Epithelial cell of prostate (primary cell): Measurements from ENCODE around the gene LNX1.
"Not testable (repeated sequence)": the region's sequence is repeated elsewhere in the genome, so short reads cannot be mapped to it uniquely, and the experiment has no call there.

Source experiments
- DNase-seq: peaks from one replicate; pipeline ENCODE4 v3.0.0-alpha.2; 2011; ENCODE audit warnings: low read depth, low spot score
- H3K27ac ChIP-seq: fragments of 450-650 bp; 2 replicates; pipeline ENCODE4 v1.5.1; 2017; ENCODE audit warnings: mild to moderate bottlenecking

LNX1 gene

GRCh38 chr4:53477636-53478035 is 113.7 kb downstream of the LNX1 start:
- DNase-seq: no peak
- H3K27ac ChIP-seq: peak overlapping the region; percentile 81

GRCh38 chr4:53477038-53477565 is 114.2 kb downstream of the LNX1 start:
- DNase-seq: peak; percentile 43
- H3K27ac ChIP-seq: peak overlapping the region; percentile 81

DNA sequence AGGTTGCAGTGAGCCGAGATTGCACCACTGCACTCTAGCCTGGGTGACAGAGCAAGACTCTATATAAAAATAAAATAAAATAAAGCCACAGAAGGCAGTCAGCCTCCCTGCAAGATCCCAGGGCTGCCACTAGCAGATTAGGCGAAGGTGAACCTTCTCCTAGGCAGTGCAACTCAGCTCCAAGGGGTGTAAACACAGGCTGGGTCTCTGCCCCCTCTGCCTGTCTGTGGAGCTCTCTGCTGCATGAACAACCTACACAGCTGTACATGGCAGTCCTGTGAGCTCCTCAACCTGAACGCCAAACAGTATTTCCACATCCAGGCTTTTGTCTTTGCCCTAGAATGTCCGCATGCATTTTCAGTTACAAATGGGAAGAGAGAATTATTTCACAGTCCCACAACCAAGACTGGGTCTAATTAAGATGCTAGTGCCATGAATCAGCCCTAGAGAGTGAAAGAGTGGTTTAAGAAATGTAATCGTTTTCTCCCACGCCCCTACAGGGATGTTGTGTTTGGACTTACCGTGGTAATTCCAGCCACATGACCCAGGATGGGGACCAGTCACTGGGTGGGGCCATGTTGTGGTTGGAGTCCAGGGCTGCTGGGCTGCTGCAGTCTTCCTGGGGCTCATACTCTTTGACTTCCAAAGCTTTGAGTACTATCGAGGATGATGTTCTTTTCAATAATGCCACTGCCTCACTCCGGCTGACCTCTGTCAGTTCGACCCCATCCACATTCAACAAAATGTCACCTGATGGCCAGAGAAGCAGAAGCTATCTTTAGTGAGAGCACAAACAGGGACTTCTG is 114.9 kb downstream of the LNX1 start:
- peak; percentile 87 for DNase-seq
- peak overlapping the region; percentile 81 for H3K27ac ChIP-seq

- H3K27ac ChIP-seq, DNase-seq: not testable (repeated sequence)
Observed at GRCh38 chr4:53466576-53466975, 124.7 kb downstream of the LNX1 start.

DNA sequence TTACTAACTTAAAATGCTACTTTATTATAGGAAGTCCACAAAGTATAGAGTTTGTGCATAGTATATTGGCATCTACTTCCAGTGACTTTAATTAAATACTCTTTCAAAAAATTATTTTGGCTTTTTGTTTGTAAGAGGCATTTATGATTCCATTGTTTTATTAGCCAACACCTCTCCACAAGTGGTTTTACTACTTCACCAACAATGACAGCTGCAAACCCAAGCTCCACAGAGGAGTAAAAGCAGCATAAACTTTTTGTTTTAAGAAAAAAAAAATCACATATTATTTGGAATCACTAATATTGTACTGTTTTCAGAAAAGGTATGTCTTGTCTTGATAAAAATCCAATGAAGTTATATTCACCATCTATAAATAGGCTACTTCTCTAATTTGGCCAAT is 125.4 kb downstream of the LNX1 start:
- H3K27ac ChIP-seq: no peak overlapping the region
- DNase-seq: no peak

DNA sequence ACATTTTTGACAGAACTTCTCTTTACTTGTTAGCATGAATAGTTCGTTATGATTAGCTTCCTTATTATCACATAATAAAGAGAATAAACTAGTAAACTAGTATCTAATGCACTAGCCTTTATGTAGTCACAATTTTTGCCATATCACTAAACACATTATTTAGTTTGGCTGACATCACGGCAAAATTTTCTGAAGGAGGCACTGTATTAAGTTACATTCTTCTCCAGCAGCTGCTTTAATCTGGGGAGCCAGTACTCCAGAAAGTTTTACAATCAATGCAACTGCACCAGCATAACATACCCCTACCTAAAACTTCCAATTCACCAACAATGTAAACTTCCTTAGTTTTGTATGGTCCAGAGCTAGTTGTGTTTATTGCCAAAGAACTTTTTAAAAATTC is 126.0 kb downstream of the LNX1 start:
- no peak overlapping the region for H3K27ac ChIP-seq
- DNase-seq: no peak

DNA sequence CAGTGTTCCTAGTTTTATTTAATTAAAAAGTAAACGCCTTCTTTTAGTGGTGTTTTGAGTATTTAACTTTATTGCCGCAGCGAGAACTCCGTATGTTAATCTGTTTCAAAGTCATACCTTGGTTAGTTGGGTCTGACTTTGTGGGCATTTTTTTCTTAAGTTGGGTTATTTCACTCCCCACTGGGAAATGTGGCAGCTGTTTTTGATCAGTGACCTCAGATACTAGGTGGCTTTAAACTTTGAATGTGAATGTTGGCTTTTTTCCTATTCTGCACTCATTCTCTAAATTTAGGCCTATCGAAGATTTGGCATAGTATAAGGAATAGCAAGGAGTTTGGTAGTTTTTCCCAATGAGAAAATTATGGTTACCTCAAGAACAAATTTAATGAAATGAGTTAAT is 127.9 kb downstream of the LNX1 start:
- no peak overlapping the region for H3K27ac ChIP-seq
- no peak for DNase-seq

DNA sequence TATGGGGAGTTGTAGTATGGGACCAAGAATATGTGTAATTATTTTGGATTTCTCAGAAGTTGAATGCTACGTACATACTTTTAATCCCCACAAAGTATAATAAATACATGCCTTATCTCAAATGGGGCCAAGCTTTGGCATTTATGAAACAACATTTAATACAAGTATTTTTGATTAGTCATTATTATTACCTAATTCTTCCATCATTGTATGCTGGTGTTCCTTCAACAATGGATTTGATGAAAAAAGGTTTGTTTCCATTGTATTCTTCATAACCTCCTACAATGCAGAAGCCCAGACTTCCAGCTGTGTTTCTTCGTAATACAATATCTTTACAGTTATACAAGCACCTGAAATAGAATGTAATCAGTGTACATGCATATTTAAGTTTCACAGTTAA is 130.0 kb downstream of the LNX1 start:
- no peak for DNase-seq
- H3K27ac ChIP-seq: no peak overlapping the region

GRCh38 chr4:53459548-53459947 is 131.7 kb downstream of the LNX1 start:
- DNase-seq: no peak
- H3K27ac ChIP-seq: no peak overlapping the region

GRCh38 chr4:53456178-53456577 is 135.1 kb downstream of the LNX1 start:
- H3K27ac ChIP-seq: no peak overlapping the region
- no peak for DNase-seq

DNA sequence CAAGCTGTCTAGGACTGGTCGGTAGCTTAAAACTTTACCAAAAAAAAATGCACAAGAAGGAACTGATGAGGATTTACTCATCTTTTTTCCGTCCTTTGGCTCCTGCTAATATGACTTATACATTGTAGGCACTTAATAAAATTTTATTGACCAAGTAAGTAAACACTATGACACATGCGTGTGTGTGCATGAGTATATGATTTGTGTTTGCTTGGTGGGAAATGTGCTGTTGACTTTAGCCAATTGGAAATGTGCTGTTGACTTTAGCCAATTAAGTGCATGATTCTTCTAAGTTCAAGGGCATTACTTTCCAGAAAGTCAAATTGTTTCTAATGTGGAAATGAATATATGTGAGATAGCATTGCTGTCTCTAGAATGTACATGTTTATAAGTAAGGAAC is 135.5 kb downstream of the LNX1 start:
- no peak overlapping the region for H3K27ac ChIP-seq
- DNase-seq: peak; percentile 41

DNA sequence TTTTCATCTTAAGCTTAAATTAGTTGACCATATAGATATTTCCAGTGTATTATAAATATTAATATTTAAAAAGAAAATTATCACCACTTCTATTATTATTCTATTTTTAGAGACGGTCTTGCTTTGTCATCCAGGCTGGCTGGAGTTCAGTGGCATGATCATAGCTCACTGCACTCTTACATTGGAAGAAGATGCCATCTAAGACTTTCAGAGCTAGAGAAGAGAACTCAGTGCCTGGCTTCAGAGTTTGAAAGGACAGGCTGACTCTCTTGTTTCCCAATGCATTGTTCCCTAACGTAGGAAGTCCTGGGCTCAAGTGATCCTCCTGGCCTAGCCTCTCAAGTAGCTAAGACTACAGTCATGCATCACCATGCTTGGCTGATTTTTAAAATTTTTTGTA is 137.9 kb downstream of the LNX1 start:
- H3K27ac ChIP-seq: no peak overlapping the region
- no peak for DNase-seq

DNA sequence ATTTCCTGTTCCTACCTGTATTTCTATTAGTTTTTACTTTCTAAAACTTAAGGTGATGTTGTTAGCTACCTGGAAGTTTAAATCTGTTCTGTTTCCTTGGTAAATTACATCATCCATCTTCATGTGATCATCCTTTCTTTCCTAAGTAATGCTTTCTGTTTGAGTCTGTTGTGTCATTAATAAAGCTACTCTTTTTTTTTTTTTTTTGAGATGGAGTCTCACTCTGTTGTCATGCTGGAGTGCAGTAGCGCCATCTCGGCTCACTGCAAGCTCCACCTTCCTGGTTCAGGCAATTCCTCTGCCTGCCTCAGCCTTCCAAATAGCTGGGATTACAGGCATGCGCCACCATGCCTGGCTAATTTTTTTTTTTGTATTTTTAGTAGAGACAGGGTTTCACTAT is 140.5 kb downstream of the LNX1 start:
- no peak for DNase-seq
- peak overlapping the region; percentile 45 for H3K27ac ChIP-seq

DNA sequence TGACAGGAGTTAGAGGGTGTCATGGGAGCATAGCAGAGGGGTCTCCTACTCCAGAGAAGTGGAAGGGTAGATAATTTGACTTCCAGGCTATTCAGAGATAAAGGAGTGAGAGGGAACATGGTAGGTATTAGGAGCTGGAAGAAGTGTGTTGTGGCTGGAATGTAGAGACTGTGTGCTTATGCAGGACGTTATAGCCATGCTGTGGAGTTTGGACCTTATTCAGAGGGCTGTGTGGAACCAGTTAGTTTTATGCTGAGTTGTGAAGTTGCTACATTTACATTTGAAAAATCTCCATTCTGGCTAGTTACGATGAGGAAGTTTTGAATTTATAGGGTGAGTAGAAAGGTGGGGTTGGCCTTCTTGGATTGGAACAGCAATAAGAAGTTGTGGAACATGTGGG is 146.3 kb downstream of the LNX1 start:
- no peak overlapping the region for H3K27ac ChIP-seq
- no peak for DNase-seq

GRCh38 chr4:53441564-53441963 is 149.7 kb downstream of the LNX1 start:
- DNase-seq: no peak
- H3K27ac ChIP-seq: no peak overlapping the region

GRCh38 chr4:53436251-53436650 is 155.0 kb downstream of the LNX1 start:
- DNase-seq: no peak
- no peak overlapping the region for H3K27ac ChIP-seq

DNA sequence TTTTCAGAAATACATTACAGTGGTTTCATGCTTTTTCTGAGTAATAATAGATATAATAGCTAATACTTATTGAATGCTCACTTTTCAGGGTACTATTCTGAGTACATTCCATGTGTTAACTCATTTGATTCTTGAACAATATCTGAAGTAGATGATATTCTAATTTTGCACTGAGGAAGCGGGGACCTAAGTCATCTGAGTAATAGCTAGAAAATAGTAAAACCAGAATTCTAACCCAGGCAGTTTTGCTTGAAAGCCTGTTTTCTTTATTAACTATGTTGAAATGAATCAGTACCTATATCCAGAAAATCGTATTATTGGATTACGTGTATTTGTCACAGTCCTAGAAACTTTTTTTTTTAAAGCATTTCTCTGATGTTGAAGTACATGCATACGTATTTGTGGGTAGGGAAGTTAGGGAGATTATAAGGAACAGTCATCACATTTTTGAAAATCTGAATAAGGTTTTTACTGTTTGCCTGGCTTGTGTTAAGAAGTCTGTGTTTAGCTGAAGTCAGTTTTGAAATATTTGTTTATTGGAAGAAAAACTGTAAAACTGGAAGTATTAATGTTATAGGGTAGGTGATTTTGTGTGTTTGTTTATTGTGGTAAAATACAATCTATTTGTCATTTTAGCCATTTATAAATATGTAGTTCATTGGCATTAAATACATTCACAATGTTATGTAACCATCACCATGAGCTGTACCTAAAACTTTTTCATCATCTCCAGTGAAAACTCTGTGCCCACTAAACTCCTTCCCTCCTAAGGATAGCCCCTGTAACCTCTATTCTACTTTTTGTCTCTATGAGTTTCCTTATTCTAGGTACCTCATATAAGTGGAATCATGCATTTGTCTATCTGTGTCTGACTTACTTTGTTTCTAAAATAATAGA is 158.5 kb downstream of the LNX1 start:
- no peak overlapping the region for H3K27ac ChIP-seq
- DNase-seq: no peak

GRCh38 chr4:53431052-53431451 is 160.2 kb downstream of the LNX1 start:
- H3K27ac ChIP-seq: no peak overlapping the region
- DNase-seq: no peak

- no peak overlapping the region for H3K27ac ChIP-seq
- no peak for DNase-seq
Observed at GRCh38 chr4:53427366-53427765, 163.9 kb downstream of the LNX1 start.

DNA sequence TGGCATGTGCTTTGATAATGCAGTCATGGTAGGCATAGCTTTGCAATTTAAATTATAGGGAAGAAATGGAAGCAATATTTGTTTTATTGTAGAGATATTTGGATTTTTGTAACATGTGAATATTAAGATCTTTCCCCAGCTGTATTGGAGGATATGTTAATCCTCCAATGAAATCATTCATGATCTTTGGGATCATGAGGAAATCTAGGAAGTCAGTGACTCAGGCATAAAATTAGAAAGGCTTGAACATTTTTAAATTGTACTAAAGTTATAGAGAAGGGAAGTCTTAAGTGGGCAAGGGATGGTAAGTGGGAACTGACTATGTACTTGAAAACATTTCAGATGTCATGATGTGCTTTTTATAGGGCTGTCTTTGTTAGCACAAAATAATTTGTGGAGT is 167.0 kb downstream of the LNX1 start:
- DNase-seq: no peak
- no peak overlapping the region for H3K27ac ChIP-seq

DNA sequence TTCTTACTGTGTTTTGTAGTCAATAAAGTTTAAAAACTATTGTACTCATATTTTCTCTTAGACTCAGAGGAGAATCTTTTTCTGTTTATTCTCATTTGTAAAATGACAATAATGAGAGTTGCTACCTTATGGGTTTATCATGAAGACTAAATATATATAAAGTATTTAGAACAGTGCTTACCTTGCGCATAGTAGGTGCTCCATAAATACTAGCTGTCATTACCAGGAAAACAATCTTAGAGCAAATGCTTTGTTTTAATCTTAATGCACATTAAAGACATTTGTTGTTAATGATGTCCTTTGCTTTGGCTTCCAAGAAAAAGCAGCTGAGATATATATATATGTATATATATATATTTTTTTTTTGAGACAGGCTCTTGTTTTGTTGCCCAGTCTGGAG is 168.9 kb downstream of the LNX1 start:
- no peak for DNase-seq
- H3K27ac ChIP-seq: no peak overlapping the region
